Ascending aorta (tissue), 2 donors: ENCODE results near the gene GPR52. TPM values are rescaled to one million over a fixed set of nuclear protein-coding genes. Genes with fewer than 3 reads are reported as not detected.

Experiments used
- DNase-seq, 2 donors: peaks; one replicate each; pipeline ENCODE4 v3.0.0-alpha.2; 2019; ENCODE audit warnings: low spot score in 2 of 2
- H3K27ac ChIP-seq, 2 donors: fragments of 200-600 bp; sonication (generic); one replicate each; pipeline ENCODE4 v1.5.1; 2016 to 2017; ENCODE audit warnings: mild to moderate bottlenecking in 1 of 2
- H3K27me3 ChIP-seq: fragments of 200-600 bp; sonication (generic); one replicate; pipeline ENCODE4 v1.5.1; 2017
- H3K36me3 ChIP-seq, 2 donors: fragments of 200-600 bp; sonication (generic); one replicate each; pipeline ENCODE4 v1.5.1; 2016
- H3K4me1 ChIP-seq, 2 donors: fragments of 200-600 bp; sonication (generic); one replicate each; pipeline ENCODE4 v1.5.1; 2016 to 2017; ENCODE audit warnings: mild to moderate bottlenecking in 1 of 2
- H3K4me3 ChIP-seq, 2 donors: fragments of 200-600 bp; sonication (generic); one replicate each; pipeline ENCODE4 v1.5.1; 2016 to 2017; ENCODE audit warnings: mild to moderate bottlenecking in 1 of 2
- H3K9me3 ChIP-seq, 2 donors: fragments of 200-600 bp; sonication (generic); one replicate each; pipeline ENCODE4 v1.5.1; 2016
- intact Hi-C: fragments of 100-400 bp; cut with DNase I; formaldehyde crosslinking; loops from one replicate; pipeline ENCODE4 v1.15.1; 2023
- total RNA-seq: library from RNA; depleted of rRNA; stranded (reverse); fragments of >200 nt; gene quantifications from one replicate; pipeline ENCODE4 v1.1.0, GENCODE V29; 2016
- TF ChIP-seq, protein P1 (sequence below), 3 experiments: fragments of 200-600 bp in 2 of 3; fragments of 450-650 bp in 1 of 3; sonication (generic) in 2 of 3; IDR thresholded peaks; one replicate each; pipeline ENCODE4 v1.5.1; 2016 to 2019; ENCODE audit warnings: antibody characterized with exemption in 3 of 3, mild to moderate bottlenecking in 1 of 3, moderate library complexity in 1 of 3

GPR52 gene
- total RNA-seq, 1 donor from 2014 or later: 0.75 TPM

DNA sequence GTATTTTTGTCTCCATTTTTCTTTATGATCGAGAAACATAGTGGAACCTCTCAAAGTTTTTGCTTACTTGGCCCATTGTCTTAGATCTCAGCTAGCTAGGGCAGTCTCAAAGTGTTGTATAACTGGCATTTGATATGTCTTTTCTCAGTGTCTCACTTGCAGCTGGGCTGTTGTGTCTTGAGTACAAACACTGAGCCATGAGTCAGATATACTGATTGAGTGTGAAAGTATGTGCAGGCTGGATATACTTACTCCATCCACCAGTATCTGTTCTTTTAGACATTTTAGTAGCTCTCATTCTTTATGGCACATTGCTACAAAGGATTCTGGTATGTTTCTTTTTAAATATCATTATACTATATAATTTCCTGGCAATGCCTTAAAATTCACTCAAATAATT, 14.3 kb upstream of the GPR52 start:
- no peak for DNase-seq
- TF ChIP-seq, protein P1, sequence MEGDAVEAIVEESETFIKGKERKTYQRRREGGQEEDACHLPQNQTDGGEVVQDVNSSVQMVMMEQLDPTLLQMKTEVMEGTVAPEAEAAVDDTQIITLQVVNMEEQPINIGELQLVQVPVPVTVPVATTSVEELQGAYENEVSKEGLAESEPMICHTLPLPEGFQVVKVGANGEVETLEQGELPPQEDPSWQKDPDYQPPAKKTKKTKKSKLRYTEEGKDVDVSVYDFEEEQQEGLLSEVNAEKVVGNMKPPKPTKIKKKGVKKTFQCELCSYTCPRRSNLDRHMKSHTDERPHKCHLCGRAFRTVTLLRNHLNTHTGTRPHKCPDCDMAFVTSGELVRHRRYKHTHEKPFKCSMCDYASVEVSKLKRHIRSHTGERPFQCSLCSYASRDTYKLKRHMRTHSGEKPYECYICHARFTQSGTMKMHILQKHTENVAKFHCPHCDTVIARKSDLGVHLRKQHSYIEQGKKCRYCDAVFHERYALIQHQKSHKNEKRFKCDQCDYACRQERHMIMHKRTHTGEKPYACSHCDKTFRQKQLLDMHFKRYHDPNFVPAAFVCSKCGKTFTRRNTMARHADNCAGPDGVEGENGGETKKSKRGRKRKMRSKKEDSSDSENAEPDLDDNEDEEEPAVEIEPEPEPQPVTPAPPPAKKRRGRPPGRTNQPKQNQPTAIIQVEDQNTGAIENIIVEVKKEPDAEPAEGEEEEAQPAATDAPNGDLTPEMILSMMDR (IDR thresholded peaks at IDR 0.05): no peak
- no peak overlapping the region for H3K4me3 ChIP-seq
- intact Hi-C loops: no loop called here
- H3K4me1 ChIP-seq: no peaks in the 10 kb centered on the region
- H3K9me3 ChIP-seq: no peaks in the 10 kb centered on the region
- no peaks in the 10 kb centered on the region for H3K36me3 ChIP-seq
- no peak overlapping the region for H3K27ac ChIP-seq
- no peaks in the 10 kb centered on the region for H3K27me3 ChIP-seq

DNA sequence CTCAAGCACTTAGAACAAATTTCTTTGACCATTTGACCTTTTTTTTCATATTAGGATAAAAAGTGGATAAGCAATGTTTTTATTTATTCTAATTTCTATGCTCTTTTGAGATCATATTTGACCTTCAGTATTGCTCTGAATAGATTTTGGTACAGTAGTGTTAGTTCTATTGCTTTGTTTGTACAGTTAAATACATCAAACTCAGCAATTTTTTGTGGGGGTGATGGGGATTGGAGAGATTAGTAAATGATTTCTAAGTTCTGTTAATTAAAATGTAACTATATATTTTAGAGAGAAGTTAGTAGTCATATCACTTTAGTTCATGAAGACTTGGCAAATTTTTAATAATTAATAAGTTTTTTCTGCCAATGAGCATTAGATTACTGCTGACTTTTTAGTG, 2.4 kb upstream of the GPR52 start:
- Histone ChIP-seq H3K4me1 (peaks cover 0 to 3% of the 10 kb centered on the region in 2 donors), H3K36me3 (no peaks in the 10 kb centered on the region), H3K27me3 (no peaks in the 10 kb centered on the region), H3K4me3 (no peak overlapping the region), H3K9me3 (peaks cover 0 to 4% of the 10 kb centered on the region in 2 donors), H3K27ac (no peak overlapping the region)
- TF ChIP-seq, protein P1 (IDR thresholded peaks at IDR 0.05): no peak
- intact Hi-C loops: no loop called here
- no peak for DNase-seq

DNA sequence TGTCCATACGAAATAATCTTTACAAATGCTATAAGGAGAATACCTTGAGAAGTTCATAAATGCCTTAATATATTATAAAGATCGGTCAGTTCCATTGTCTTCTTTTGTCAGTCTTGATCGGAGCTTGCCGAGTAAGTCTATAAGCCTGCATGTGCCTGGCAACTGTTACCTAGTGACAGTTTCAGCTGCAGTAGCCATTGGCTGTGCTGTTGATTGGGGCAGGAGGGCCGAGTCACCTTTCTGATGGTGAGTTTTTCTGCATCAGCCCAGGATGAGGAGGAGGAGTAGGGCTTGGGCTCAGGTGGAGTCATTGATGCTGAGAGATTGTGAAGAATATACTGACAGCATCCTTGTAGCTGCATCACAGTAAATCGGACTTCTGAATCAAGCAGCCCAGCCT, 1.9 kb upstream of the GPR52 start:
- Histone ChIP-seq H3K4me3 (no peak overlapping the region), H3K27me3 (no peaks in the 10 kb centered on the region), H3K27ac (no peak overlapping the region), H3K4me1 (peaks cover 0 to 3% of the 10 kb centered on the region in 2 donors), H3K36me3 (no peaks in the 10 kb centered on the region), H3K9me3 (peaks cover 0 to 4% of the 10 kb centered on the region in 2 donors)
- intact Hi-C loops: no loop called here
- TF ChIP-seq, protein P1 (IDR thresholded peaks at IDR 0.05): no peak
- DNase-seq: no peak

DNA sequence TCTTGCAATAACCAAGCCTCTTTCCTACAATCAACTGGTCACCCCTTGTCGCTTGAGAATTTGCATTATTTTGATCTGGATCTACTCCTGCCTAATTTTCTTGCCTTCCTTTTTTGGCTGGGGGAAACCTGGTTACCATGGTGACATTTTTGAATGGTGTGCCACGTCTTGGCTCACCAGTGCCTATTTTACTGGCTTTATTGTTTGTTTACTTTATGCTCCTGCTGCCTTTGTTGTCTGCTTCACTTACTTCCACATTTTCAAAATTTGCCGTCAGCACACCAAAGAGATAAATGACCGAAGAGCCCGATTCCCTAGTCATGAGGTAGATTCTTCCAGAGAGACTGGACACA, 743 bp downstream of the GPR52 start:
- Histone ChIP-seq H3K36me3 (no peaks in the 10 kb centered on the region), H3K27ac (no peak overlapping the region), H3K27me3 (no peaks in the 10 kb centered on the region), H3K9me3 (peaks cover 0 to 4% of the 10 kb centered on the region in 2 donors), H3K4me3 (no peak overlapping the region), H3K4me1 (peaks cover 0 to 3% of the 10 kb centered on the region in 2 donors)
- no peak for DNase-seq
- intact Hi-C loops: no loop called here
- TF ChIP-seq, protein P1 (IDR thresholded peaks at IDR 0.05): no peak

DNA sequence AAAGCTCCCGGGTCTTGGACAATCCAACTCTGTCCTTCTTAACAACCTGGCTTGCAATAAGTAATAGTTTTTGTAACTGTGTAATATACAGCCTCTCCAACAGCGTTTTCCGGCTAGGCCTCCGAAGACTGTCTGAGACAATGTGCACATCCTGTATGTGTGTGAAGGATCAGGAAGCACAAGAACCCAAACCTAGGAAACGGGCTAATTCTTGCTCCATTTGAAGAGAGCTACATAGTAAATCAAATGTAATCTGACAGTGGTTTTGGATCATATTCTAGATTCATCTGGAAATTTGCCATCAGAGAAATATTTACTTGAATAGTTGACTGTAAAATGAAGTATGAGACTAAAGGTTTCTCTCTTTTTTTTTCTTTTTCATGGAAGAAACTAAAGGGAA, 1.2 kb downstream of the GPR52 start:
- Histone ChIP-seq H3K27ac (no peak overlapping the region), H3K4me1 (peaks cover 0 to 3% of the 10 kb centered on the region in 2 donors), H3K36me3 (no peaks in the 10 kb centered on the region), H3K4me3 (no peak overlapping the region), H3K27me3 (no peaks in the 10 kb centered on the region), H3K9me3 (peaks cover 0 to under 1% of the 10 kb centered on the region in 2 donors)
- TF ChIP-seq, protein P1 (IDR thresholded peaks at IDR 0.05): no peak
- intact Hi-C loops: no loop called here
- DNase-seq: no peak

DNA sequence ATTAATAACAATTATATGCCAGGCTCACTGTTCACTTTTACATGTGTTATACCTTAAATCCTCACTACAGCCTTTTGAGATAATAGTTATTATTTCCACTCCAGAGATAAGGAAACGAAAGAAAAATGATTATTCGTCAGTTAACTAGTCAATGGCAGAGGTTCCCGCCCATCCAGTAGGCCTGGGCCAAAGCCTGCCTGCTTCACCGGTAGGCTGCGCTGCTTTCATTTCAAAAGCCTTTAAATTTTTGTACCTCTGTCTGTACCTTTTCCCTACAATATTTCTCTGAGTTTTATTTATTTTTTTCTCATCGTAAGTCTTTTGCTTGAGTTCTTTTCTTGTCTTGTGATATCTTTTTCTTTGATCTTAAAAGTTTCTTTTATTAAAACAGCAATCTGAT, 3.6 kb downstream of the GPR52 start:
- Histone ChIP-seq H3K36me3 (no peaks in the 10 kb centered on the region), H3K27me3 (no peaks in the 10 kb centered on the region), H3K9me3 (no peaks in the 10 kb centered on the region), H3K4me1 (peaks cover 0 to 3% of the 10 kb centered on the region in 2 donors), H3K4me3 (no peak overlapping the region), H3K27ac (no peak overlapping the region)
- intact Hi-C loops: no loop called here
- TF ChIP-seq, protein P1 (IDR thresholded peaks at IDR 0.05): no peak
- no peak for DNase-seq
